Prostate gland (tissue), 2 donors: ENCODE results near the gene CUX1. TPM values are rescaled to one million over a fixed set of nuclear protein-coding genes. Genes with fewer than 3 reads are reported as not detected.

Experiments
- DNase-seq: peaks from one replicate; pipeline ENCODE4 v3.0.0-alpha.2; 2019; ENCODE audit warnings: low spot score
- H3K27ac ChIP-seq, 2 donors: fragments of 200-600 bp; sonication (generic); 2 replicates each; pipeline ENCODE4 v1.5.1; 2017 to 2019
- H3K27me3 ChIP-seq: fragments of 200-600 bp; sonication (generic); replicated peaks from 2 replicates; pipeline ENCODE4 v1.5.1; 2019; ENCODE audit not compliant: insufficient read depth
- H3K36me3 ChIP-seq, 2 donors: fragments of 200-600 bp; sonication (generic); 1 replicate in 1 of 2; 2 replicates in 1 of 2; pipeline versions ENCODE4 v1.5.1 to v1.8.1; 2017 to 2019
- H3K4me1 ChIP-seq: fragments of 200-600 bp; sonication (generic); replicated peaks from 2 replicates; pipeline ENCODE4 v1.5.1; 2019
- H3K4me3 ChIP-seq, 2 donors: fragments of 200-600 bp; sonication (generic); 2 replicates each; pipeline ENCODE4 v1.5.1; 2017 to 2019
- H3K9me3 ChIP-seq: fragments of 200-600 bp; sonication (generic); 2 replicates; pipeline ENCODE4 v1.5.1; 2017
- POLR2A ChIP-seq: fragments of 450-650 bp; IDR thresholded peaks from one replicate; pipeline ENCODE4 v1.6.1; 2016; ENCODE audit warnings: antibody characterized with exemption, mild to moderate bottlenecking
- POLR2AphosphoS5 ChIP-seq: sonication (generic); formaldehyde crosslinking; IDR thresholded peaks from one replicate; pipeline ENCODE4 v1.6.1; 2017; ENCODE audit warnings: antibody characterized with exemption
- WGBS: methylation state at CpG from one replicate; pipeline ENCODE4 v1.1.5; 2018; 5-methylcytosine and 5-hydroxymethylcytosine counted together
- intact Hi-C: fragments of 100-400 bp; cut with DNase I; formaldehyde crosslinking; loops from one replicate; pipeline ENCODE4 v1.14.2; 2022
- total RNA-seq, 2 donors: library from RNA; depleted of rRNA; stranded (reverse); fragments of >200 nt; gene quantifications; one replicate each; pipeline ENCODE4 v1.1.0, GENCODE V29; 2016
- TF ChIP-seq, protein P1 (sequence below), 4 experiments: fragments of 200-600 bp in 2 of 4; fragments of 450-650 bp in 2 of 4; sonication (generic) in 2 of 4; IDR thresholded peaks; 1 replicate in 3 of 4; 2 replicates in 1 of 4; pipeline ENCODE4 v1.5.1; 2016 to 2019; ENCODE audit warnings: antibody characterized with exemption in 4 of 4, mild to moderate bottlenecking in 2 of 4, moderate library complexity in 2 of 4

Gene CUX1
- total RNA-seq, 2 donors from 2014 or later = 96.3 to 99.2 TPM

DNA sequence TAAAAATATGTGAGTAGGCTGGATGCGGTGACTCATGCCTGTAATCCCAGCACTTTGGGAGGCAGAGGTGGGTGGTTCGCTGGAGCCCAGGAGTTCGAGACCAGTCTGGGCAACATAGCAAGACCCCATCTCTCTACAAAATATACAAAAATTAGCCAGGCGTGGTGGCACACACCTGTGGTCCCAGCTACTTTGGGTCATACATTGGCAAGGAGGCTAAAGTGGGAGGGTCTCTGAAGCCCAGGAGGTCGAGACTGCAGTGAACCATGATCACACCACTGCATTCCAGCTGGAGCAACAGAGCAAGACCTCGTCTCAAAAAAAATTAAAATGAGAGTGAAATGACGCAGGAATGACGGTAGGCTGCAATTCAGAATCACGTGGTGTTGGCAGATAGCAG lies 404.5 kb downstream of the CUX1 start:
- DNase-seq = no peak
- Histone ChIP-seq H3K9me3 (no peaks in the 10 kb centered on the region), H3K27me3 (no peaks in the 10 kb centered on the region), H3K4me3 (no peak overlapping the region), H3K27ac (no peak overlapping the region), H3K36me3 (no peaks in the 10 kb centered on the region), H3K4me1 (no peaks in the 10 kb centered on the region)
- 94% methylated on average over 9 of the region's 9 CpGs for WGBS
- intact Hi-C loops = no loop called here
- TF ChIP-seq POLR2A (no peak), POLR2AphosphoS5 (no peak)
- TF ChIP-seq, protein P1, sequence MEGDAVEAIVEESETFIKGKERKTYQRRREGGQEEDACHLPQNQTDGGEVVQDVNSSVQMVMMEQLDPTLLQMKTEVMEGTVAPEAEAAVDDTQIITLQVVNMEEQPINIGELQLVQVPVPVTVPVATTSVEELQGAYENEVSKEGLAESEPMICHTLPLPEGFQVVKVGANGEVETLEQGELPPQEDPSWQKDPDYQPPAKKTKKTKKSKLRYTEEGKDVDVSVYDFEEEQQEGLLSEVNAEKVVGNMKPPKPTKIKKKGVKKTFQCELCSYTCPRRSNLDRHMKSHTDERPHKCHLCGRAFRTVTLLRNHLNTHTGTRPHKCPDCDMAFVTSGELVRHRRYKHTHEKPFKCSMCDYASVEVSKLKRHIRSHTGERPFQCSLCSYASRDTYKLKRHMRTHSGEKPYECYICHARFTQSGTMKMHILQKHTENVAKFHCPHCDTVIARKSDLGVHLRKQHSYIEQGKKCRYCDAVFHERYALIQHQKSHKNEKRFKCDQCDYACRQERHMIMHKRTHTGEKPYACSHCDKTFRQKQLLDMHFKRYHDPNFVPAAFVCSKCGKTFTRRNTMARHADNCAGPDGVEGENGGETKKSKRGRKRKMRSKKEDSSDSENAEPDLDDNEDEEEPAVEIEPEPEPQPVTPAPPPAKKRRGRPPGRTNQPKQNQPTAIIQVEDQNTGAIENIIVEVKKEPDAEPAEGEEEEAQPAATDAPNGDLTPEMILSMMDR (IDR thresholded peaks at IDR 0.05) = no peak

DNA sequence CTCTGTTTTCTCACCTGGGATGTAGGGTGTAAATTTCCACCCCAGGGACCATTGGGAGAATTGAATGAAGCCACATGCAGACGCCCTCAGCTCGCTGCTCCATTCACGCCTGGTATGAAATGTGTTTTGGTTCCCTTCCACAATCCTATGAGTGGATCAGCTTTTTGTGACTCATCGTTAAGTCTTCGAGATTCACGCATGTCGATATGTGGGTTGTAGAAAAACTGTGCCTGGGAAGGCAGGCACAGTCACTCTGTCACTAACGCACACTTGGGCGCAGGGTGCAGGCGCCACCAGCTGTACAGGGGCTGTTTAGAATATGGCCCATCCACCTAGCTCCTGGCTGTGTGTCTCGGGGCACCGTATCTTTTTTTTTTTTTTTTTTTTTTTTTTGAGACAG lies 405.0 kb downstream of the CUX1 start:
- no peak overlapping the region for H3K4me3 ChIP-seq
- intact Hi-C loops = no loop called here
- no peaks in the 10 kb centered on the region for H3K27me3 ChIP-seq
- no peaks in the 10 kb centered on the region for H3K36me3 ChIP-seq
- no peaks in the 10 kb centered on the region for H3K9me3 ChIP-seq
- no peak overlapping the region for H3K27ac ChIP-seq
- H3K4me1 ChIP-seq = no peaks in the 10 kb centered on the region
- no peak for DNase-seq
- WGBS = 90% methylated on average over 12 of the region's 12 CpGs
- TF ChIP-seq POLR2AphosphoS5 = no peak
- TF ChIP-seq, protein P1 (IDR thresholded peaks at IDR 0.05) = no peak
- no peak for TF ChIP-seq POLR2A

DNA sequence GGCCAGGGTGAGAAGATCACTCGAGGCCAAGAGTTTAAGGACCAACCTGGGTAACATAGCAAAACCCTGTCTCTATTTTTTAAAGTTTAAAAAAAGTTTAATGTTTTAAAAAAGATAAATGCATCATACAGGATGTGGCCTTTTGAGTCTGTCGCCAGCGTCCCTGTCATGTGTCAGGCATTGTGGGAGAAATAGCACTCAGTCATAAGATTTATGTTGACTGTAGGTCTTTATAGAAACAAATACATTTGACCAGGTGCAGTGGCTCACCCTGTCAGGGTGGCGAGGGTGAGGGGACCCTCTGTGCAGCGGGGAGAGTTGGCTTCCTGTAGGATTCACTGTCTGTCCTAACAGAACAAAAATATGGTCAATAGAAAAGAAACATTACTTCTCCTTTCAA lies 405.8 kb downstream of the CUX1 start:
- Histone ChIP-seq H3K4me3 (no peak overlapping the region), H3K27ac (no peak overlapping the region), H3K4me1 (no peaks in the 10 kb centered on the region), H3K36me3 (peaks cover 0 to under 1% of the 10 kb centered on the region in 2 donors), H3K27me3 (no peaks in the 10 kb centered on the region), H3K9me3 (no peaks in the 10 kb centered on the region)
- intact Hi-C loops = no loop called here
- DNase-seq = no peak
- WGBS = 91% methylated on average over 5 of the region's 5 CpGs
- no peak for TF ChIP-seq POLR2AphosphoS5
- TF ChIP-seq, protein P1 (IDR thresholded peaks at IDR 0.05) = no peak
- no peak for TF ChIP-seq POLR2A

DNA sequence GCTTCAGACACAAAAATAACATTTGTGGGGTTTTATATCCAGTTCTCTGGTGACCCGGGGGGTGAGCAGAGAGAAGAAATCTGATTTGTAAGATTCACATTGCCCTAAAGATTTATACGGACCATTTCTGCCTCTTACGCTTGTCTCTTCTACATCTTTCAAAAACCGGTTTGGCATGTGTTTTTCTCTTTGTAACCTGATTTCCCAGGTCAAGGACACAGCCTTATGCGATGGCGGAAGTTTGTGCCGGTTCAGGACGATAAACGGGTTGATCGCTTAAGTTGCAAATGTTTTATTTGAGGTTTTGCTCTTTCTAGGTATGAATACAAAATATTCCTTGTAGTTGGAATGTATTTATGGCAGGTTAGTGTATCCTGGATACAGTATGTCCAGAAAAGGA lies 407.6 kb downstream of the CUX1 start:
- Histone ChIP-seq H3K9me3 (no peaks in the 10 kb centered on the region), H3K4me1 (no peaks in the 10 kb centered on the region), H3K27ac (no peak overlapping the region), H3K36me3 (peaks cover 0 to 9% of the 10 kb centered on the region in 2 donors), H3K4me3 (no peak overlapping the region), H3K27me3 (no peaks in the 10 kb centered on the region)
- no peak for DNase-seq
- TF ChIP-seq POLR2AphosphoS5 = no peak
- no peak for TF ChIP-seq POLR2A
- TF ChIP-seq, protein P1 (IDR thresholded peaks at IDR 0.05) = no peak
- intact Hi-C loops = no loop called here
- 68% methylated on average over 10 of the region's 10 CpGs for WGBS

DNA sequence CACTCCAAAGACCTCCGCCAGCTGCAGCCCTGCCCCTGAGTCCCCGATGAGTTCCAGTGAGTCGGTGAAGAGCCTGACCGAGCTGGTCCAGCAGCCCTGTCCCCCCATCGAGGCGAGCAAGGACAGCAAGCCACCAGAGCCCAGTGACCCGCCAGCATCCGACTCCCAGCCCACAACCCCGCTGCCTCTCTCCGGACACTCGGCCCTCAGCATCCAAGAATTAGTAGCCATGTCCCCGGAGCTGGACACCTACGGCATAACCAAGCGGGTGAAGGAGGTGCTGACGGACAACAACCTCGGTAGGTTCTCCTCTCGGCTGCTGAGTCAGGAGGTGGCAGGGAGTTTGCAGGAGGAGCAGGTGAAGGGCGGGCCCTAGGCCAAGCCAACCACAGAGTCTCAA lies 409.9 kb downstream of the CUX1 start:
- no peak for DNase-seq
- Histone ChIP-seq H3K36me3 (peaks cover 0 to 9% of the 10 kb centered on the region in 2 donors), H3K4me1 (no peaks in the 10 kb centered on the region), H3K27me3 (no peaks in the 10 kb centered on the region), H3K4me3 (no peak overlapping the region), H3K9me3 (no peaks in the 10 kb centered on the region), H3K27ac (no peak overlapping the region)
- 88% methylated on average over 18 of the region's 18 CpGs for WGBS
- TF ChIP-seq POLR2A (no peak), POLR2AphosphoS5 (no peak)
- TF ChIP-seq, protein P1 (IDR thresholded peaks at IDR 0.05) = no peak
- intact Hi-C loops = no loop called here
